ENCODE results near the gene TRMT2A. TPM values are rescaled to one million over a fixed set of nuclear protein-coding genes. Genes with fewer than 3 reads are reported as not detected.

The TRMT2A gene
- total and polyA plus RNA-seq, 2 of the 8 experiments (the other 6 are each of a cell fraction or from before 2014, with no cell fraction given), result 44.9 to 50.3 TPM

DNA sequence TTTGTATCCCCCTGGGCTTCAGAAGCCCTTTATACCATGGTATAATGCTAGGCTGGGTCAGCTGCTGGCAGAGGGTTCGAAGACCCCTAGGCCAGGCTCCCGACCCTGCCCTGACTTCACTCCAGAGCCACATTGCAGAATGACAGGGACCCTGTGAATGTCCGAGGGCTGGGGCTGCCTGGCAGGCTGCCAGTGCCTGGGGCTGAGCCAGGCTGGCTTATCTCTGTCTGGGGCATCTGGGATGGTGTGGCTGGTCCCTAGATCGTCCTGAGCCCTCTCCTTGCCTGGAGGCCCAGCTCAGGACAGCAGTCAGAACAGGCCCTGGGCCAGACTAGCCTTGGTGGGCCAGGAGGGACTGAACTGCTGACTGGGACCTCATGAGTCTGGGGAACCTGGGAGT is 18.2 kb upstream of the TRMT2A start:
- H2BK5ac ChIP-seq (ENCODE audit: low read depth, low read length), result no peak overlapping the region
- H3K9me3 ChIP-seq (ENCODE audit: insufficient read depth in 2 of 2, low read depth in 1 of 2, low read length in 1 of 2), result no peaks in the 10 kb centered on the region
- no peak overlapping the region for H2BK20ac ChIP-seq (ENCODE audit: low read length)
- H3K4me2 ChIP-seq (ENCODE audit: insufficient read depth in 1 of 2, low read depth in 2 of 2, low read length in 2 of 2), result no peak overlapping the region
- H4K8ac ChIP-seq (ENCODE audit: extremely low read depth, insufficient read depth, low read length), result no peak overlapping the region; the same call in 1 of the 2 replicates
- ChIA-PET POLR2A (ENCODE audit: partially characterized antibody) (interaction anchor here (6.3 to 10.1 kb wide), 2 partner anchors 8 to 16 kb away, joined by 40 to 104 read pairs; partner anchors contain the start of gene TRMT2A), CTCF (ENCODE audit: partially characterized antibody) (interaction anchor here (0.7 kb wide), 1 partner anchor 95 kb away, joined by 3 read pairs; no protein-coding TSS in a partner anchor)
- H3K23me2 ChIP-seq (ENCODE audit: low read depth, low read length), result peaks cover 7% of the 10 kb centered on the region; the same call in 1 of the 2 replicates
- no peak overlapping the region for H2BK12ac ChIP-seq (ENCODE audit: low read depth, low read length)
- H3K27ac ChIP-seq (ENCODE audit: low read depth, low read length), result no peak overlapping the region
- peaks cover 0 to 21% of the 10 kb centered on the region in 2 experiments; a peak in 3 of 4 replicates for H3K79me2 ChIP-seq (ENCODE audit: control insufficient read depth in 1 of 2, insufficient read depth in 2 of 2, low read length in 2 of 2)
- peaks cover 15 to 34% of the 10 kb centered on the region in 2 experiments for H4K20me1 ChIP-seq (replicated peaks in 1 of 2; ENCODE audit: control insufficient read depth in 1 of 2, insufficient read depth in 2 of 2, low read length in 2 of 2)
- no peak overlapping the region for H3K14ac ChIP-seq (ENCODE audit: insufficient read length)
- H2BK120ac ChIP-seq (replicated peaks; ENCODE audit: low read depth, low read length), result no peak overlapping the region
- H3K9ac ChIP-seq (replicated peaks in 1 of 4; ENCODE audit: extremely low read depth in 1 of 4, low read depth in 3 of 4, low read length in 3 of 4), result no peak overlapping the region
- no peak overlapping the region for H2BK15ac ChIP-seq (ENCODE audit: low read length)
- 0 out of 8 replicates have a peak, but pooled peaks cover 0 to 4% (median 0%) of the 10 kb centered on the region in 4 experiments for H3K36me3 ChIP-seq (ENCODE audit: control insufficient read depth in 2 of 4, insufficient read depth in 4 of 4, low read length in 3 of 4)
- no peak overlapping the region for H4K91ac ChIP-seq (replicated peaks; ENCODE audit: insufficient read length, low read length)
- no peak overlapping the region for H2AFZ ChIP-seq (ENCODE audit: low read length)
- DNase-seq (ENCODE audit: low read depth in 1 of 2, low spot score in 2 of 2) (no peak), FAIRE-seq (no peak)
- H3K4me3 ChIP-seq (ENCODE audit: extremely low read depth in 1 of 4, insufficient read depth in 2 of 4, low read depth in 3 of 4, low read length in 4 of 4), result no peak overlapping the region
- WGBS, 2 experiments (ENCODE audit: extremely low coverage in 1 of 2, insufficient coverage in 1 of 2, insufficient read length in 1 of 2, insufficient replicate concordance in 2 of 2, low coverage in 1 of 2, low lambda C conversion rate in 2 of 2, missing lambda C conversion rate in 1 of 2), result 84% methylated on average over 3 of the region's 4 CpGs; no CpG with 5 or more reads in 1 of the 2 experiments
- H3K4me1 ChIP-seq (replicated peaks in 1 of 4; ENCODE audit: control insufficient read depth in 3 of 4, insufficient read depth in 4 of 4, low read length in 3 of 4), result peaks cover 0 to 11% (median 7%) of the 10 kb centered on the region in 4 experiments; a peak in 4 of 7 replicates
- H3K79me1 ChIP-seq (ENCODE audit: low read depth, low read length), result peaks cover 21% of the 10 kb centered on the region
- H3K4ac ChIP-seq (replicated peaks; ENCODE audit: insufficient read length, low read depth, low read length), result no peak overlapping the region
- no peaks in the 10 kb centered on the region; a peak in 2 of 7 replicates for H3K27me3 ChIP-seq (replicated peaks in 1 of 4; ENCODE audit: control insufficient read depth in 3 of 4, extremely low read depth in 1 of 4, insufficient read depth in 3 of 4, low read length in 3 of 4)
- no peak for TF ChIP-seq CTBP2 (IDR thresholded peaks at IDR 0.05; ENCODE audit: borderline replicate concordance, insufficient read depth, insufficient read length, low read length)
- TF ChIP-seq TAF1 (IDR thresholded peaks at IDR 0.05; ENCODE audit: low read depth, low read length), result no peak
- TF ChIP-seq CEBPB (IDR thresholded peaks at IDR 0.05; ENCODE audit: low read depth, low read length), result no peak
- no peak overlapping the region for H3K56ac ChIP-seq (replicated peaks; ENCODE audit: insufficient read length, low read depth, low read length)
- no peak overlapping the region for H3K23ac ChIP-seq (ENCODE audit: insufficient read length)
- no peak overlapping the region for H2AK5ac ChIP-seq (ENCODE audit: low read depth, low read length)
- H4K5ac ChIP-seq (ENCODE audit: insufficient read length, low read depth, low read length), result no peak overlapping the region
- no peak overlapping the region for H3K18ac ChIP-seq (ENCODE audit: extremely low read depth, low read length)
